ENCODE results near the gene ELL3.
A peak's percentile ranks its signal among the peaks of the same experiment; 100 is the strongest.

ELL3 gene

DNA sequence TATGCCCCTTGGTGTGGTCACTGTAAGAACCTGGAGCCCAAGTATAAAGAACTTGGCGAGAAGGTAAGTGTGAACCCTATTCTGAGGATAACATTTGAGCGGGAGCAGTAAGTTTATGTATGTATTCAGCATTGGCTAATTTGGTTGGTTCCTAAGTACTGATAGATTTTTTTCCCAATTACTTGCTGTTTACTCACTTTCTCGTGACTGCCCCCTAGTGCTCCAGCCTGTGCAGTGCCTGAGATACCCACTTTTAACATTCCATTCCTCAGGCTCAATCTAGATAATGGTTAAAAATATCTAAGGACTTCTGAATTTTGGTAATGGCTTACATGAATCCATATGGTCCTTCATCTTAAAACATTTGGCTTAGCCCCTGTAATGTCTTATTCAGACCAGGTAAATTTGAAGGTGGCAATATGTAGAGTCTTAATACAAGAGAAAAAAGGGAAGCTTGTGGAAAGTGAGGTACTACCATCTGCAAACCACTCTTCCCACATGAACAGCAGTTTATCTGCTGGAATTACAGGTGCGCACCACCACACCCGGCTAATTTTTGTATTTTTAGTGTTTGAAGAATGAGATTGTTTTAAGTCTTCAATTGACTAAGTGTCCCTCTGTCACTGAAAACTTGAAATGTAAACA, 7.1 kb downstream of the ELL3 start:
- peak; percentile 70 for DNase-seq (ENCODE audit: low read depth)
- TF ChIP-seq, protein P1, sequence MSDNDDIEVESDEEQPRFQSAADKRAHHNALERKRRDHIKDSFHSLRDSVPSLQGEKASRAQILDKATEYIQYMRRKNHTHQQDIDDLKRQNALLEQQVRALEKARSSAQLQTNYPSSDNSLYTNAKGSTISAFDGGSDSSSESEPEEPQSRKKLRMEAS (IDR thresholded peaks at IDR 0.05; ENCODE audit: low read depth, low read length), result no peak
- TF ChIP-seq, protein P2, sequence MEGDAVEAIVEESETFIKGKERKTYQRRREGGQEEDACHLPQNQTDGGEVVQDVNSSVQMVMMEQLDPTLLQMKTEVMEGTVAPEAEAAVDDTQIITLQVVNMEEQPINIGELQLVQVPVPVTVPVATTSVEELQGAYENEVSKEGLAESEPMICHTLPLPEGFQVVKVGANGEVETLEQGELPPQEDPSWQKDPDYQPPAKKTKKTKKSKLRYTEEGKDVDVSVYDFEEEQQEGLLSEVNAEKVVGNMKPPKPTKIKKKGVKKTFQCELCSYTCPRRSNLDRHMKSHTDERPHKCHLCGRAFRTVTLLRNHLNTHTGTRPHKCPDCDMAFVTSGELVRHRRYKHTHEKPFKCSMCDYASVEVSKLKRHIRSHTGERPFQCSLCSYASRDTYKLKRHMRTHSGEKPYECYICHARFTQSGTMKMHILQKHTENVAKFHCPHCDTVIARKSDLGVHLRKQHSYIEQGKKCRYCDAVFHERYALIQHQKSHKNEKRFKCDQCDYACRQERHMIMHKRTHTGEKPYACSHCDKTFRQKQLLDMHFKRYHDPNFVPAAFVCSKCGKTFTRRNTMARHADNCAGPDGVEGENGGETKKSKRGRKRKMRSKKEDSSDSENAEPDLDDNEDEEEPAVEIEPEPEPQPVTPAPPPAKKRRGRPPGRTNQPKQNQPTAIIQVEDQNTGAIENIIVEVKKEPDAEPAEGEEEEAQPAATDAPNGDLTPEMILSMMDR (IDR thresholded peaks at IDR 0.05; ENCODE audit: low read depth, low read length), result peak; percentile 92
- H3K4me3 ChIP-seq (ENCODE audit: low read depth, low read length), result no peak overlapping the region

DNA sequence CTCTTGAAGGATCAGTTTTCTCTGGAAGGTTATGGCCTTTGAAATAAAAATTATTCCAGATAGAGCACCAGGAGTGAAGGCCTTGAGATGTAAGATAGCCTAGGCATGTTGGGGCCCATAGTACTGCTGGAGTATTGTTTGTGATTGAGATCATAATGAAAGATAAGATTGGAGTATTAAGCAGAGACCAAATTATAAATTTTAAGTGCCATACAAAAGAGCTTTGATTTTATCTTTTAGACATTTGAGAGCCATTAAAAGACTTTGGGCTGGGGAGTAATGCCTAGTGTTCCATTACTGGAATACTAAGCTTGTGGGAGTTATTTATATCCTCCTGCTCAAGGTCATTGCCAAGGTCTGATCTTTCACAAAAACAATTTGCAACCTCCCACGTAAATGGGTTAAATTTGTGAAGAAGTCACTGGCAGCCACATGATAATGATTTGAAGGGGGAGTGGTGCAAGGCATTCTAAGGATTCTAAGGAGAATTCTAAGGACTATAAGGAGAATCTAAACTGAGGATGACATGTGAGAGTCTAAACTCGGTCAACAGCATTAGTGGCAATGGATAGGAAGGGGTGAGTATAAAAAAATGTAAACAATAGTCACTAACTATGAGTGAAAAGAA, 12.8 kb downstream of the ELL3 start:
- no peak for DNase-seq (ENCODE audit: low read depth)
- H3K4me3 ChIP-seq (ENCODE audit: low read depth, low read length), result no peak overlapping the region
- TF ChIP-seq MYC (IDR thresholded peaks at IDR 0.05; ENCODE audit: low read depth, low read length) (no peak), POLR2A (IDR thresholded peaks at IDR 0.05; ENCODE audit: extremely low read depth, insufficient read length) (no peak)
- TF ChIP-seq, protein P2 (IDR thresholded peaks at IDR 0.05; ENCODE audit: low read depth, low read length), result no peak
- TF ChIP-seq, protein P1 (IDR thresholded peaks at IDR 0.05; ENCODE audit: low read depth, low read length), result no peak

DNA sequence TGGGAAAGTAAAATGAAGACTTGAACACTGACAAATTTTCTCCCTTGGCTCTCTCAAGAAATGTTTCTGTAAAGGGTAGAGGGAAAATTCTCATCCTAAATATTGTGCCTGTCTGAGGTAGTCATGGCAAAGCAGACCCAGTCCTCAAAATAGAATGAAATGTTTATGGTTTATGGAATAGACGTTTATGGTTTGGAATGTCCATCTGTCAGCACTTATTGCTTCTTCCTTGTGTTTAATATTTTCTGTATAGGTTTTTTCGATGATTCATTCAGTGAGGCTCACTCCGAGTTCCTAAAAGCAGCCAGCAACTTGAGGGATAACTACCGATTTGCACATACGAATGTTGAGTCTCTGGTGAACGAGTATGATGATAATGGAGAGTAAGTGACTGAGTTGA, 13.9 kb downstream of the ELL3 start:
- DNase-seq (ENCODE audit: low read depth), result no peak
- TF ChIP-seq, protein P2 (IDR thresholded peaks at IDR 0.05; ENCODE audit: low read depth, low read length), result no peak
- TF ChIP-seq, protein P1 (IDR thresholded peaks at IDR 0.05; ENCODE audit: low read depth, low read length), result no peak
- TF ChIP-seq MYC (IDR thresholded peaks at IDR 0.05; ENCODE audit: low read depth, low read length) (no peak), POLR2A (IDR thresholded peaks at IDR 0.05; ENCODE audit: extremely low read depth, insufficient read length) (no peak)
- no peak overlapping the region for H3K4me3 ChIP-seq (ENCODE audit: low read depth, low read length)

DNA sequence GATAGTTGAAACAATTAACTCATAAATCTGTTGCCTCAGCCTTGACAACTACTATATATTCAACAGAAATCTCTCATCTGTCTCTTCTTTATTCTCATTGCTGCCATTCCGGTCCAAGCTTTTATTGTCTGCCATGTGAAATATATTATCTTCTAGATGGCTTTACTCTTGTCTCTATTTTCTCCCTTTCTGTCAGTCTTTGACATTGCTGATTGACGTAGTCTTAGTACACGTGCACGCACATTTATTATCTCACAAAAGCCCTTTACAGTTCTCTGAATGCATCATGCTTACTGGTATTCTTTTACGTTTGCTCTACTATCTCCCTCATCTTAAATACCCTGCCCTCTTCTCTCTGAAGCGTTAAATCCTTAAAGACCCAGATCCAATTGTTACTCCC, 24.9 kb downstream of the ELL3 start:
- no peak overlapping the region for H3K4me3 ChIP-seq (ENCODE audit: low read depth, low read length)
- TF ChIP-seq POLR2A (IDR thresholded peaks at IDR 0.05; ENCODE audit: extremely low read depth, insufficient read length) (no peak), MYC (IDR thresholded peaks at IDR 0.05; ENCODE audit: low read depth, low read length) (no peak)
- TF ChIP-seq, protein P1 (IDR thresholded peaks at IDR 0.05; ENCODE audit: low read depth, low read length), result no peak
- TF ChIP-seq, protein P2 (IDR thresholded peaks at IDR 0.05; ENCODE audit: low read depth, low read length), result no peak
- DNase-seq (ENCODE audit: low read depth), result no peak

DNA sequence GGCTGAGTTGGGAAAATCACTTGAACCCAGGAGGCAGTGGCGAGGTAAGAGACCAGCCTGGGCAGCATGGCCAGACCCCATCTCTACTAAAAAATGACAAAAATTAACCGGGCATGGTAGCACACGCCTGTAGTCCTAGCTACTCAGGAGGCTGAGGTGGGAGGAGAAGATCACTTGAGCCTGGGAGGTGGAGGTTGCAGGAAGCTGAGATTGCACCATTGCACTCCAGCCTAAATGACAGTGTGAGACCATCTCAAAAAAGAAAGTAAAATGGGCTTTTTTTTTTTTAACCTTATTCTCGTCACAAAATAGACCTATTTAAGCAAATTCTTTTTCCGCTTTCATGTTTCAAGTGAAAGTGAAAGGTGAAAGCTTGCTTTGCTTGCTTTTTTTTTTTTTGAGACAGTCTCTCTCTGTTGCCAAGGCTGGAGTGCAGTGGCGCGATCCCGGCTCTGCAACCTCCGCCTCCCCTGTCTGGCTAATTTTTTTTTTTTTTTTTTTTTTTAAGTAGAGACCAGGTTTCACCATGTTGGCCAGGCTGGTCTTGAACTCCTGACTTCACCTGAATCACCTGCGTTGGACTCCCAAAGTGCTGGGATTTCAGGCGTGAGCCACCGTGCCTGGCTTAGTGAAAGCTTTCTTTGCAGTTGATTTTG, 26.9 kb downstream of the ELL3 start:
- peak overlapping the region; percentile 28 for H3K4me3 ChIP-seq (ENCODE audit: low read depth, low read length)
- DNase-seq (ENCODE audit: low read depth), result peak; percentile 33
- TF ChIP-seq, protein P2 (IDR thresholded peaks at IDR 0.05; ENCODE audit: low read depth, low read length), result no peak
- no peak for TF ChIP-seq MYC (IDR thresholded peaks at IDR 0.05; ENCODE audit: low read depth, low read length)
- TF ChIP-seq POLR2A (IDR thresholded peaks at IDR 0.05; ENCODE audit: extremely low read depth, insufficient read length), result no peak
- TF ChIP-seq, protein P1 (IDR thresholded peaks at IDR 0.05; ENCODE audit: low read depth, low read length), result no peak

Measured in NB4 (cell line).